ENCODE data around the gene PKP4.
"Not testable (repeated sequence)": the region's sequence is repeated elsewhere in the genome, so short reads cannot be mapped to it uniquely, and the experiment has no call there.

Gene PKP4

GRCh38 chr2:158456309-158457066 lies at the start of gene PKP4, which contains the start of gene CCDC148:
Gene PKP4 (plus strand): TSS chr2:158456952. CDS start chr2:158533185, 76,233 bp downstream.
Gene CCDC148 (minus strand): TSS chr2:158456753. CDS start chr2:158456439, 314 bp downstream.
- peak; percentile 88 for DNase-seq

DNA sequence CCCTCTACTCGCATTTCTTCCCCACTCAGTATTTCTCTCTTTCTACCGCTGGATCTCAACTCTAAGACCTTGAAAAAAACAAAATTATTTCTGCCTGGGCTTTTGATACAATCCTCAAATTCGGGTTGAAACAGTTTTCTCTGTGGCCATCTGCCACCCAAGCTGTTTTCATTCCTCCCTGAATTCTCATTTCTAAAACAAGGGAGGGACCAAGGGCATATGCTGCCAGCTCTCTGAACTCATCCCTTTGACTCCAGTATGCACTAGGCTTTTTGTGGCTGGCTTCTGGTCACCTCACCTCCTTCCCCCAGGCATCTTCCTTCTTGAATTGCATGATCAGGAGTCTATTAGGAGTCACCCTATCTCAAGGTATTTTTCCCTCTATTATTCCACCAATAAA lies 49.7 kb upstream of the PKP4 start:
- DNase-seq, result no peak

DNA sequence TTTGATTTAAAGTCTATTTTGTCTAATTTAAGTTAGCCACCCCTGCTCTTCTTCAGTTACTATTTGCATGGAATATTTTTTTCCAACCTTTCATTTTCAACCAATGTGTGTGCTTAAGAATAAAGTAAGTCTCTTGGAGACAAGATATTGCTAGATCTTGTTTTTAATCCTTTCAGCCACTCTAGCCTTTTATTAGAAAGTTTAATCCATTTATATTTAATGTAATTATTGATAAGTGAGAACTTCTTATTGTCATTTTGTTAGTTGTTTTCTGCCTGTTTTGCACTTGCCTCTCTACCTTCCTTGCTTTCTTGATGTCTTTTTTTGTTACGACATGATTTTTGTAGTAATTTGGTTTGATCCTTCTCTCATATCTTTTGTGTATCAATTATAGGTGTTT lies 46.6 kb upstream of the PKP4 start:
- DNase-seq, result no peak

GRCh38 chr2:158411748-158412147 lies 45.0 kb upstream of the PKP4 start:
- DNase-seq, result no peak

DNA sequence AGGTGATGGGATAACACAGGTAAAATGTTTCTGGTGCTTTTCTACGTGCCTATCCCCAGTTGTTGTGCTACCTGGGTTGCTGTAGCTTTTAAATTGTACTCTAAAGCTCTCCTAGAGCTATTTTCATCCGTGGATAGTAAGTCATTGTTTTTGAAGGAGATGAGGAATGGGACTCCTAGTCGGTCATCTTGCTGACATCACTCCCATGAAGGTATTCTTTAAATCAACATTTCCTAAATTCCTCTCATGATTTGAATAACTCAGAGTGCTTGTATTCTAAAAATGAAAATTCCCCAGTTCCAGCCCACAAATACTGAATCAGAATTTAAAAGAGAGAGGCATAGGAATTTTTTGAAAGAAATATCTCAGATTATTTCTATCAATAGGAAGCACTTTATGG lies 44.5 kb upstream of the PKP4 start:
- no peak for DNase-seq

DNA sequence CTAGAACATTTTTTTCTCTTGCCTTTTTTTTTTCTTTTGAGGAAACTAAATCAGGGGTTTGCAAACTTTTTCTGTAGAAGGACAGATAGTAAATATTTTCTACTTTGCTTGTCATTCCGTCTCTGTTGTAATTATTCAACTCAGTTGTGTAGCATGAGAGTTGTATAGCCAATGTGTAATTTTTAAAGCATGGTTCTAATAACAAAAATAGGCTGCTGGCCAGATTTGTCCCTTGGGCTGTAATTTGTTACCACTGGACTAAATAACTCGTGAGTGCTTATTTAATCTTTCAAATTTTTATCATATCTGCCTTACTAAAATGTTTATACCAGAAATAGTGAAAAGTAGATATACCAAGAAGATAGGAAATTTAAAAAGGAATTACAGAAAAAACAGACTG lies 43.2 kb upstream of the PKP4 start:
- DNase-seq, result no peak

GRCh38 chr2:158414538-158414937 lies 42.2 kb upstream of the PKP4 start:
- no peak for DNase-seq

- DNase-seq, result no peak
Measured at GRCh38 chr2:158432117-158432516, 24.6 kb upstream of the PKP4 start.

GRCh38 chr2:158433716-158434115 lies 23.0 kb upstream of the PKP4 start:
- not testable (repeated sequence) for DNase-seq

DNA sequence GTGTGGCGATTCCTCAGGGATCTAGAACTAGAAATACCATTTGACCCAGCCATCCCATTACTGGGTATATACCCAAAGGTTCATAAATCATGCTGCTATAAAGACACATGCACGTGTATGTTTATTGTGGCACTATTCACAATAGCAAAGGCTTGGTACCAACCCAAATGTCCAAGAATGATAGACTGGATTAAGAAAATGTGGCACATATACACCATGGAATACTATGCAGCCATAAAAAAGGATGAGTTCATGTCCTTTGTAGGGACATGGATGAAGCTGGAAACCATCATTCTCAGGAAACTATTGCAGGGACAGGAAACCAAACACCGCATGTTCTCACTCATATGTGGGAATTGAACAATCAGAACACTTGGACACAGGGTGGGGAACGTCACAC lies 17.7 kb upstream of the PKP4 start:
- DNase-seq, result not testable (repeated sequence)

- no peak for DNase-seq
Measured at GRCh38 chr2:158443606-158444005, 13.1 kb upstream of the PKP4 start.

DNA sequence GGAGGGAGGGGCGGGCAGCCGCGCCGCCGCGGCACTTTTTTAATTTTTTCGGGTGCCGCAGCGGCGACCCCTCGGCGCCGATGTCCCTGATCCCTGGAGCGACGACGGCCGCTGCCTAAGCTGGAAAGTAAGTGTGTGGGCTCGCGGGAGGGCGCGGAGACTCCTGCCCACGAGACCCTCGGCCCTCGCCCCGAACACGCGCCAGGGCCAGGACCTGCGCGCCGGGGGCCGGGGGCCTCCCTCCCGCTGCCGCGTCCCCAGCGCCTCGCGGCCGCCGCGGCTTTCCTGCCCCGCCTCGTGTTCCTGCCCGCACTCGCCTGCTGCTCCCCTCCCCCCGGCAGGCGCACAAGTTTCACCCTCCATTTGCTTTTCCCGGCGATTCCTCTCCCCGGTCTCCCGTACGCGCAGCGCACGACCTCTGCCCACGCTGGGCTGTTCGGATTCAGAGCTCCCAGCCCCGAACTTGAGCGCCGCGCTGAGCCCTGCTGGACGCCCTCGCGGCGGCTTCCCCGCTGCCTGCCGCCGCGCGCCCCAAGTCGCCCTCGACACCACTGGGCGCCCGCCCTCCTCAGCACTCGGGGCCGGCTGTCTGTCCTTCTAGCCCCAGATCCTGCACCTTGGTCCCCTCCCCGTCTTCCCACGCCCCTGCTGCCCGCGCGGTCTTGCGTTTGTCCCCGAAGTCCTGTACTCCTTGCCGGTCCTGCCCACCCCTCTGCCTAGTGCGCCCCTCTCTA lies 507 bp downstream of the PKP4 start:
- DNase-seq, result peak; percentile 52

- DNase-seq, result peak; percentile 69
Measured at GRCh38 chr2:158457826-158458616, 1.3 kb downstream of the PKP4 start.

DNA sequence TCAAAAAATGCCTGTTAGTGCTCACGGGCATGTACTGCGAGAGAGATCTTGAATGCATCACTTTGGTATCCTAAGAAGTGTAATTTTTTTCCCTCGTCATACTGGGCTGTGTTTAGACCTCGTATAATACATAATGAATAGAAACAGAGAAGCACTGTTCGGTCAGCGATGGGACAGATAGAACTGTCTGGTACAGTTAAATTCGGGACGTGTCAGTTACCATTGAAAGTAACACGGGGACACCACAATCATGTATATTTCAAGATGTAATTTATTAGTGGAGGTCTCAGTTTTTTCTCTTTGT lies 1.8 kb downstream of the PKP4 start:
- no peak for DNase-seq

GRCh38 chr2:158459161-158460003 lies 2.6 kb downstream of the PKP4 start:
- DNase-seq, result no peak

GRCh38 chr2:158460632-158461297 lies 4.0 kb downstream of the PKP4 start:
- no peak for DNase-seq

GRCh38 chr2:158463496-158464095 lies 6.8 kb downstream of the PKP4 start:
- DNase-seq, result no peak

DNA sequence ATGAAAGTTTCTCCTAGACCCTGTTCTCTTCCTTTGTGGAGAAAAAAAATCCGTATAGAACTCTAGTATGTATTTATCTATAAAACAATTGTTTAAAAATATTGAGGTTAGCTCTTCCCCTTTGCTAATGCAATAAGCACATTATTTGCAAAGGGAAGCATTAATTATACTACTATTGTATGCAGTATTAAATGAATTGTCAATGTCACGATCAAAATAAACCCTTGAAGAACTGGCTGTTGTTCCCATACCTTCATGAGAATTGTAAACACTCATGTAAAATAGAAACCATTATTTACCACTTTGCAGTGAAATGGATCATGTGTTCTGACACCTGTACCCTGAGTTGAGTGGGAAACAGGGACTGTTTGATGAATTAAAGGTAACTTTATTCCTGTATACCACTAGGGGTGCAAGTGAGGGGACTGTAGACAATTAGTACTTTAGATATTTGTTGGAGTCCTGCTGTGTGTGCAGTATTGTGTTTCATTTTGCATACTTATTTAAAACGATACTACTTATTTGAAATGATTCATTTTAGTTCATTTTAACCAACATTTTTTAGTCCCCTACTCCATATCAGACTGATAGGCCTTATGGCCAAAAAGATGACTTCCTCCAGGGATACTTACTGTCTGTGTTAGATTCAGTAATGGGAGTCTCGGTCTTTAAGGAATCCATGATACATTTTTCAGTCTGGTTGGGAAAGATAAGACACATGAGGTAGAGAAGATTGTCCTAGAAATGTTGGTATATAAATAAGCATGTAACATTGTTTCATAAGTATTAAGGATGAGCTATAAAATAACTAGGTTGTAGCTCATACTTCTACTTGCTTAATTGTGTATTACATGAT lies 7.9 kb downstream of the PKP4 start:
- no peak for DNase-seq

GRCh38 chr2:158467248-158467647 lies 10.5 kb downstream of the PKP4 start:
- no peak for DNase-seq

DNA sequence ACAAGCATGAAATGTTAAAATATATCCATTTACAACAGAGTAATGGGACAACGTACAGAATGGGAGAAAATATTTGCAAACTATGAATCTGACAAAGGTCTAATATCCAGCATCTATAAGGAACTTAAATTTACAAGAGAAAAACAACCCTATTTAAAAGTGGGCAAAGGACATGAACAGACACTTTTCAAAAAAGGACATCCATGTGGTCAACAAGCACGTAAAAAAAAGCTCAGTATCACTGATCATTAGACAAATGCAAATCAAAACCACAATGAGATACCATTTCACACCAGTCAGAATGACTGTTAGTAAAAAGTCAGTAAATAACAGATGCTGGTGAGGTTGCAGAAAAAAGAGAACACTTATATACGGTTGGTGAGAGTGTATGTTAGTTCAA lies 16.1 kb downstream of the PKP4 start:
- DNase-seq, result not testable (repeated sequence)

DNA sequence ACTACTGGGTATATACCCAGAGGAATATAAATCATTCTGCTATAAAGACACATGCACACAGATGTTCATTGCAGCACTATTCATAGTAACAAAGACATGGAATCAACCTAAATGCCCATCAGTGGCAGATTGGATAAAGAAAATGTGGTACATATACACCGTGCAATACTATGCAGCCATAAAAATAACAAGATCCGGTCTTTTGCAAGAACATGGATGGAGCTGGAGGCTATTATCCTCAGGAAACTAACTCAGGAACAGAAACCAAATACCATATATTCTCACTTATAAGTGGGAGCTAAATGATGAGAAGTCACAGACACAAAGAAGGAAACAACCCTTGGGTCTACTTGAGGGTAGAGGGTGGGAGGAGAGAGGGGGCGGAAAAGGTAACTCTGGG lies 16.5 kb downstream of the PKP4 start:
- not testable (repeated sequence) for DNase-seq

Measured in CD4-positive, alpha-beta T cell treated with Interleukin-17A for 4 hours (primary cell).